Sigmoid colon (tissue), 4 donors: Measurements from ENCODE around the gene DPY19L1.

Experiments
- CTCF ChIP-seq, 4 experiments: fragments of 450-650 bp in 3 of 4; fragments of 200-600 bp in 1 of 4; IDR thresholded peaks; one replicate each; pipeline ENCODE4 v1.5.1; 2016 to 2019; ENCODE audit warnings: antibody characterized with exemption in 4 of 4, mild to moderate bottlenecking in 3 of 4, moderate library complexity in 2 of 4
- POLR2A ChIP-seq, 2 donors: fragments of 450-650 bp; IDR thresholded peaks; one replicate each; pipeline ENCODE4 v1.6.1; 2016; ENCODE audit warnings: antibody characterized with exemption in 2 of 2, mild to moderate bottlenecking in 2 of 2, moderate library complexity in 2 of 2
- POLR2AphosphoS5 ChIP-seq, 4 donors: sonication (generic); formaldehyde crosslinking; IDR thresholded peaks; one replicate each; pipeline ENCODE4 v1.6.1; 2017; ENCODE audit warnings: antibody characterized with exemption in 4 of 4

GRCh38 chr7:34886856-34887255, 150.4 kb downstream of the DPY19L1 start:
- TF ChIP-seq CTCF (IDR thresholded peaks at IDR 0.05) (no peak), POLR2A (IDR thresholded peaks at IDR 0.05) (no peak), POLR2AphosphoS5 (IDR thresholded peaks at IDR 0.05) (no peak)
